ENCODE measurements around the gene CHRNA7.

Gene CHRNA7

DNA sequence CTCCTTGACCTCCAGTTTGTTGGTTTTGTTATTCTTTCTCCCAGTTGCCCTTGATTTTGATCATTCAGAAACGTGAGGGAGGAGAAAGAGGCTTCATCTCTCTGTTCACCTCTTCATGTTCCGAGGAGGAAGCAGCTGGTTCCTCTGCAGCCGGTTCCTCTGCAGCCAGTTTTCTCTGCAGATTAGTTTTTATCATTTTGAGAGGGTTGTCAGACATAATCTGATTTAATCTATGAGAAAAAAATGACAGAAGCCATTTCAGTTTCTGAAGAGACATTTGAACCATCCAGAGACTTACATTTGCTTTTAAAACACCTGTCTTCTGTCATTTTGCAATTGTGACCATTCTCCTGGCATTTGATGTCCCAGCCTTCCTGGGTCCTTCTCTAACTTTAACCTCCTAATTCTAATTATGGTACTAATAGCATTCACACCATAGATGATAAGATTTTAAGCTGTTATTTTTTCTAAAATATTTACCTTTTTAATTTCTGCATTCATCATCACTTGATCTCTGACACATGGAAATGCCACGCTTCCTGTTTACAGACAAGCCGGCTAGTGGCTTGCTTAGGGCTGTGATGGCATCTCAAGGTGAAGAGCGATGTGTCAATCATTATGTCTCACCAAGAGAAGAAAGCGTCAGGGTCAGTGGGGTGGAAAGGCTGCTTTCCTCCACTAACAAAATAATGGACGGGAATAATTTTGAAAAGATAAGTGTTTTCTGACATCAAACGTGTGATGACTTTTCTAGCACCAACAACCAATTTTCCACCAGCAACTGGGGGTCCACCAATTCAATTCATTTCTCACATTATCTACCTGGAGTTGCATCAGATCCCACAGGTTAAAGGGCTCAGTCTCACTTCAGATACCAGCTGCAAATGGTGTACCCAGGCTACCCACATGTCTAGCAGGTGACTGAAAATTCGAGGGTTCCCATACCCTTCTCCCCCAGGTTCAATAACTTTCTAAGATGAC lies 76.4 kb downstream of the CHRNA7 start:
- no CpG with 5 or more reads among the region's 10 CpGs for WGBS (ENCODE audit: extremely low coverage, insufficient coverage, insufficient read length)

DNA sequence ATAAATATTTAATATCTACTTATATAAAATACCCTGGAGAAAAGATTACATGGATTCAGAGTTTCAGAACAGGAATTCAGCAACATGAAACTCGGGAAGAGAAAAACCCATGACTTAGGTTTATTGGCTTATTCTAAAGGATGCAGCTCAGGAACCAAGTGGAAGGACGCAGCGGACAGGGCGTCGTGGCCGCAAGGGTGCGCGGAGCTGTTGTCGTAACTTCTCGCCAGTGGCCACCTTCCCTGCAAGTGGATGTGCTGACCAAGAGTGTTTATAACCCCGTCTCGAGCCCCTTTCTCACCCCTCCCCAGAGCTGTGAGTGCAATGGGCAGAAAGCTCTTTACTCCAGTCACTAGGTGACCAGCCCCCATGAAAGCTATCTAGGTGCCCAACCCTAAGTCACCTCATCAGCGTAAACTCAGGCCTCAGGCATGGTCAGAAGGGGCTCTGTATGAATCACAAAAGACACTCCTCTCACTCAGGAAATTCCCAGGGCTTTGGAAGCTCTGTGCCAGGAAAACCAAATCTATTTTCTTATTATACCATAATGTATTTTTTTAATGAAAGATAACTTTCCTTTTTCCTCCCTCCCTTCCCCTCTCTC lies 77.3 kb downstream of the CHRNA7 start:
- Histone ChIP-seq H3K14ac (ENCODE audit: low read length) (no peak overlapping the region), H3K27me3 (ENCODE audit: insufficient read depth, low read length) (no peaks in the 10 kb centered on the region), H3K9ac (ENCODE audit: low read length) (no peak overlapping the region), H3K23ac (ENCODE audit: low read length) (no peak overlapping the region), H4K8ac (ENCODE audit: low read depth, low read length) (no peak overlapping the region), H2BK12ac (ENCODE audit: low read length) (no peak overlapping the region), H3K27ac (ENCODE audit: low read depth, low read length) (no peak overlapping the region), H3K79me1 (ENCODE audit: low read length) (no peaks in the 10 kb centered on the region), H3K36me3 (ENCODE audit: control insufficient read depth in 1 of 2, insufficient read depth in 2 of 2, low read length in 2 of 2) (no peaks in the 10 kb centered on the region), H3K18ac (ENCODE audit: low read length) (no peak overlapping the region), H3K4me3 (ENCODE audit: low read depth, low read length) (no peak overlapping the region), H3K4me2 (ENCODE audit: low read length) (no peak overlapping the region), H4K91ac (ENCODE audit: low read depth, low read length) (no peak overlapping the region), H3K4ac (ENCODE audit: low read depth, low read length) (no peak overlapping the region), H4K12ac (ENCODE audit: low read depth, low read length) (no peak overlapping the region), H2BK120ac (ENCODE audit: insufficient read depth, low read length, poor library complexity) (no peak overlapping the region), H3K4me1 (ENCODE audit: control insufficient read depth in 1 of 2, insufficient read depth in 2 of 2, low read length in 2 of 2) (peaks cover 0 to 2% of the 10 kb centered on the region in 2 experiments), H3K9me3 (ENCODE audit: insufficient read depth, low read depth, low read length) (no peaks in the 10 kb centered on the region), H2AK5ac (ENCODE audit: low read length) (no peak overlapping the region), H2AFZ (ENCODE audit: insufficient read depth, low read length, poor library complexity) (no peak overlapping the region), H2BK5ac (ENCODE audit: low read depth, low read length, poor library complexity) (no peak overlapping the region), H3K79me2 (ENCODE audit: control insufficient read depth, insufficient read depth, low read length, poor library complexity) (no peaks in the 10 kb centered on the region)
- DNase-seq, result no peak
- no CpG with 5 or more reads among the region's 13 CpGs for WGBS (ENCODE audit: extremely low coverage, insufficient coverage, insufficient read length)

More for the DNA sequence above, 76.4 kb downstream of the CHRNA7 start:
- Histone ChIP-seq H2AFZ (ENCODE audit: insufficient read depth, low read length, poor library complexity) (no peak overlapping the region), H3K14ac (ENCODE audit: low read length) (no peak overlapping the region), H2BK120ac (ENCODE audit: insufficient read depth, low read length, poor library complexity) (no peak overlapping the region), H3K27me3 (ENCODE audit: insufficient read depth, low read length) (no peaks in the 10 kb centered on the region), H3K27ac (ENCODE audit: low read depth, low read length) (no peak overlapping the region), H3K79me2 (ENCODE audit: control insufficient read depth, insufficient read depth, low read length, poor library complexity) (no peaks in the 10 kb centered on the region), H3K9me3 (ENCODE audit: insufficient read depth, low read depth, low read length) (no peaks in the 10 kb centered on the region), H3K18ac (ENCODE audit: low read length) (no peak overlapping the region), H3K4me3 (ENCODE audit: low read depth, low read length) (no peak overlapping the region), H3K4me2 (ENCODE audit: low read length) (no peak overlapping the region), H2BK12ac (ENCODE audit: low read length) (no peak overlapping the region), H4K12ac (ENCODE audit: low read depth, low read length) (no peak overlapping the region), H3K4me1 (ENCODE audit: control insufficient read depth in 1 of 2, insufficient read depth in 2 of 2, low read length in 2 of 2) (peaks cover 0 to 2% of the 10 kb centered on the region in 2 experiments), H3K9ac (ENCODE audit: low read length) (no peak overlapping the region), H3K79me1 (ENCODE audit: low read length) (no peaks in the 10 kb centered on the region), H4K91ac (ENCODE audit: low read depth, low read length) (no peak overlapping the region), H2AK5ac (ENCODE audit: low read length) (no peak overlapping the region), H3K4ac (ENCODE audit: low read depth, low read length) (no peak overlapping the region), H3K36me3 (ENCODE audit: control insufficient read depth in 1 of 2, insufficient read depth in 2 of 2, low read length in 2 of 2) (no peaks in the 10 kb centered on the region), H2BK5ac (ENCODE audit: low read depth, low read length, poor library complexity) (no peak overlapping the region), H4K8ac (ENCODE audit: low read depth, low read length) (no peak overlapping the region), H3K23ac (ENCODE audit: low read length) (no peak overlapping the region)
- DNase-seq, result no peak

DNA sequence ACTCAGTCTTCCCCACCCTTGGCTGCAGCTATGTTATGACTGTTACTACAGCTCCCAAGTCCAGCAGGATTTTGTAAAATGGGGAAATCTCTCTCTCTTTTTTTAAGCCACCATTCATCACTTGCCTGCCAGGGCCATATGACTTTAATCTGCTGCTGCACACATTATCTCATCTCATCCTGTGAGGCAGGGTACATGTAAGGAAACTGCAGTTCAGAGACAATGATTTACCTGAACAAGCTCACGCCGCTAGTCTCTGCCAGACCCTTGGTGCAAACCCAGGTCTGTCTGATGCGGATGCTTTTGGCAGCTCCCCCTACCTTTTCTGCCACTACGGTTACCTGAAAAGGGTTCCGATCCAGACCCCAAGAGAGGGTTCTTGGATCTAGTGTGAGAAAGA lies 78.3 kb downstream of the CHRNA7 start:
- no peak overlapping the region for H4K8ac ChIP-seq (ENCODE audit: low read depth, low read length)
- no peak overlapping the region for H3K4ac ChIP-seq (ENCODE audit: low read depth, low read length)
- no peak overlapping the region for H3K27ac ChIP-seq (ENCODE audit: low read depth, low read length)
- H3K4me3 ChIP-seq (ENCODE audit: low read depth, low read length), result no peak overlapping the region
- no peak for DNase-seq
- H3K14ac ChIP-seq (ENCODE audit: low read length), result no peak overlapping the region
- H2BK12ac ChIP-seq (ENCODE audit: low read length), result no peak overlapping the region
- H2AFZ ChIP-seq (ENCODE audit: insufficient read depth, low read length, poor library complexity), result no peak overlapping the region
- H3K4me1 ChIP-seq (ENCODE audit: control insufficient read depth in 1 of 2, insufficient read depth in 2 of 2, low read length in 2 of 2), result peaks cover 0 to 2% of the 10 kb centered on the region in 2 experiments
- H3K79me2 ChIP-seq (ENCODE audit: control insufficient read depth, insufficient read depth, low read length, poor library complexity), result no peaks in the 10 kb centered on the region
- no peak overlapping the region for H3K9ac ChIP-seq (ENCODE audit: low read length)
- no peak overlapping the region for H4K12ac ChIP-seq (ENCODE audit: low read depth, low read length)
- no peak overlapping the region for H3K23ac ChIP-seq (ENCODE audit: low read length)
- H3K18ac ChIP-seq (ENCODE audit: low read length), result no peak overlapping the region
- H3K9me3 ChIP-seq (ENCODE audit: insufficient read depth, low read depth, low read length), result no peaks in the 10 kb centered on the region
- no peak overlapping the region for H4K91ac ChIP-seq (ENCODE audit: low read depth, low read length)
- WGBS (ENCODE audit: extremely low coverage, insufficient coverage, insufficient read length), result no CpG with 5 or more reads among the region's 5 CpGs
- H2BK5ac ChIP-seq (ENCODE audit: low read depth, low read length, poor library complexity), result no peak overlapping the region
- no peak overlapping the region for H2BK120ac ChIP-seq (ENCODE audit: insufficient read depth, low read length, poor library complexity)
- no peak overlapping the region for H3K4me2 ChIP-seq (ENCODE audit: low read length)
- no peak overlapping the region for H2AK5ac ChIP-seq (ENCODE audit: low read length)
- H3K27me3 ChIP-seq (ENCODE audit: insufficient read depth, low read length), result no peaks in the 10 kb centered on the region
- no peaks in the 10 kb centered on the region for H3K79me1 ChIP-seq (ENCODE audit: low read length)
- no peaks in the 10 kb centered on the region for H3K36me3 ChIP-seq (ENCODE audit: control insufficient read depth in 1 of 2, insufficient read depth in 2 of 2, low read length in 2 of 2)

DNA sequence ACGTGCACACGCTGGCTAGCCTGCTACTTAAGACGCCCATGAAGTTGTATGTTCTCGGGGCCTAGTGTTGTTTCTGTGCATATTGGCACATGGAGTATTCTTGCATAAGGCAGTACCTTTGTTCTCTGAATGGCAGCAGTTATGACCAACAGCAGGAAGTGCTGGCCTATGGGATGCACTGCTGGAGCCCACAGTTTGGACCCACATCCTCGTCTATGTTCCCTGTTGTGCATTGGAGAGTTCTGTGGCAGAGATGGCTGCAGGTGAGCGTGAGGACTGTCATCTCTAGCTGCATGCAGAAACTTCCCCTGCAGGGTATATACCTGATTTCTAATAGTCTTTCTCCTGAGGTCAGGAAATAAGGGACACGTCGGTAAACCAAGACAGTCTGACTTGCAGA lies 81.8 kb downstream of the CHRNA7 start:
- Histone ChIP-seq H2BK120ac (ENCODE audit: insufficient read depth, low read length, poor library complexity) (no peak overlapping the region), H2BK5ac (ENCODE audit: low read depth, low read length, poor library complexity) (no peak overlapping the region), H4K8ac (ENCODE audit: low read depth, low read length) (no peak overlapping the region), H3K4me2 (ENCODE audit: low read length) (no peak overlapping the region), H3K27me3 (ENCODE audit: insufficient read depth, low read length) (no peaks in the 10 kb centered on the region), H3K4me3 (ENCODE audit: low read depth, low read length) (no peak overlapping the region), H3K14ac (ENCODE audit: low read length) (no peak overlapping the region), H3K4me1 (ENCODE audit: control insufficient read depth in 1 of 2, insufficient read depth in 2 of 2, low read length in 2 of 2) (peaks cover 0 to 2% of the 10 kb centered on the region in 2 experiments), H3K4ac (ENCODE audit: low read depth, low read length) (no peak overlapping the region), H4K12ac (ENCODE audit: low read depth, low read length) (no peak overlapping the region), H2AK5ac (ENCODE audit: low read length) (no peak overlapping the region), H3K27ac (ENCODE audit: low read depth, low read length) (no peak overlapping the region), H3K9ac (ENCODE audit: low read length) (no peak overlapping the region), H2AFZ (ENCODE audit: insufficient read depth, low read length, poor library complexity) (no peak overlapping the region), H3K79me1 (ENCODE audit: low read length) (no peaks in the 10 kb centered on the region), H4K91ac (ENCODE audit: low read depth, low read length) (no peak overlapping the region), H2BK12ac (ENCODE audit: low read length) (no peak overlapping the region), H3K79me2 (ENCODE audit: control insufficient read depth, insufficient read depth, low read length, poor library complexity) (no peaks in the 10 kb centered on the region), H3K23ac (ENCODE audit: low read length) (no peak overlapping the region), H3K36me3 (ENCODE audit: control insufficient read depth in 1 of 2, insufficient read depth in 2 of 2, low read length in 2 of 2) (no peaks in the 10 kb centered on the region), H3K18ac (ENCODE audit: low read length) (no peak overlapping the region), H3K9me3 (ENCODE audit: insufficient read depth, low read depth, low read length) (no peaks in the 10 kb centered on the region)
- WGBS (ENCODE audit: extremely low coverage, insufficient coverage, insufficient read length), result no CpG with 5 or more reads among the region's 8 CpGs
- no peak for DNase-seq

Measured in trophoblast cell (in vitro differentiated cells and primary cell).